HG02938 (cell line): Measurements from ENCODE around the gene MEP1B.
"Not testable (repeated sequence)": the region's sequence is repeated elsewhere in the genome, so short reads cannot be mapped to it uniquely, and the experiment has no call there.

Experiments used
- ATAC-seq: cut with Tn5 transposase; IDR thresholded peaks from one replicate; pipeline ENCODE4 v1.9.1; 2021; ENCODE audit warnings: mild to moderate bottlenecking, moderate library complexity; ENCODE audit not compliant: unreplicated experiment

The MEP1B gene

DNA sequence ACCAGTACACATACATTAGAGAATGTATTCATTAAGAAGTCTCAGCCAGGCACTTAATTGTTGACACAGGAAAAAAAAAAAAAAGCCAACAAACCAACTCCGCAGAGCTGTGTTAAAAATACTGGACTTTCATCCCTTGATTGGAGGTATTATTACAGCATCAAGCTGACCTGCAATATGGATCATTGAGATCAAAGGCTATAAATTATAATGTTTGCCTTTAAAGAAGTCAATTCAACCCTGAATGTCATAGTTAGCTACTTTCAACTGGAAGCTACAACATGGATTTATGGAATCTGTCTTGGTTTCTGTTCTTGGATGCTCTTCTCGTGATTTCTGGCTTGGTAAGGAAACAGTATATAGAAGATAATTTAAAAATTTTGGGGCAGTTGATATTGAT lies at the start of gene MEP1B:
TSS of gene MEP1B (plus strand) at position 250 of the 400 bp plus-strand sequence. CDS start at position 282, 32 bp downstream.
- no peak for ATAC-seq

- no peak for ATAC-seq
These were observed 41.5 kb upstream of the MEP1B start for GRCh38 chr18:32148185-32148870.

- ATAC-seq: peak; percentile 97
These were observed 37.0 kb upstream of the MEP1B start for GRCh38 chr18:32152705-32153448.

DNA sequence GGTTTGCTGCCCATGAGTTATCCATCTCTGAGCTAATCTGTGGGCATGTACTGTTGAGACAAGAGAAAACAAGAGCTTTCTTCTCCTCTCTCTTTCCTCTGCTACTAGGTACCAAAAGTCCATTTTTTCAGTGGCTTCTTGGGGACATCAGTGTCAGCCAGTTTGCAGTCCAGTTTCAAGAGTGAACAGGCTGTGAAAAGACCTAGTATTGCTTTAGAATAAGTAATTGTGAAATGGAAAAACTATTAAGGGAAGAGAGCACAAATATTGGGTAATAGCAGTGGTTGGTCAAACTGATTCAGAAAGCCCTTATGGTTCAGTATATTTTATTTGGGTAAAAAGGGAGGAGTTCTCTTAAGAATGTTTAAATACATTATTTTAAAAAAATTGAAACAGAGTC lies 33.0 kb upstream of the MEP1B start:
- ATAC-seq: no peak

DNA sequence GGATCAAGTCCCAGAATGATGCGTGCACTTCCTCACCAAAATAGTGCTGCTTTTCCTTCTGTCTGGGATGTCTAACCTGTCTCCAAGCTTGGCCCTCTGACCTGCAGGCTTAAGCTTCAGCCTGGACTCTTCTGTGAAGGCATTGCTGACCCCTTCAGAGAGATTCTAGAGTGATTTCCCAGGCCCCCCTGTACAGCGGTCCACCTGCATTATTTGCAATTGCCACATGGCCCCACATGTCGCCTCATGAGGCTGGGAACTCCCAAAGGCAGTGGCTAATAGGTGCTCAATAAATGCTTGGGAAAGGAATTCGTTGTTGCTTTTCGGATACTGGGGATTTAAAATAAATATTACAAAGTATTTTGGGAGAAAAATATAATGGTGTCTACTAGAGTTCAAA lies 32.3 kb upstream of the MEP1B start:
- ATAC-seq: no peak

GRCh38 chr18:32158108-32158624 lies 31.7 kb upstream of the MEP1B start:
- ATAC-seq: peak; percentile 76

DNA sequence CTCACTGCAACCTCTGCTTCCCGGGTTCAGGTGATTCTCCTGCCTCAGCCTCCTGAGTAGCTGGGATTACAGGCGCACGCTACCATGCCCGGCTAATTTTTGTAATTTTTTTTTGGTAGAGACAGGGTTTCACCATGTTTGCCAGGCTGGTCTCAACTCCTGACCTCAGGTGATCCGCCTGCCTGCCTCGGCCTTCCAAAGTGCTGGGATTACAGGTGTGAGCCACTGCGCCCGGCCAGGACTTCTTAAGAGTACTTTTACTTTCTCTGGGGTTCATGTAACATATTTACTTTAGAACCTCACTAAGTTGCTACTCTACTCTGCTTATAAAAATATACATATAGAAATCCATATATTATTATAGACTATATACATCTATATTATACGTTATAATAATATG lies 31.2 kb upstream of the MEP1B start:
- ATAC-seq: not testable (repeated sequence)

GRCh38 chr18:32160547-32160946 lies 29.3 kb upstream of the MEP1B start:
- ATAC-seq: no peak

GRCh38 chr18:32167980-32168730 lies 21.7 kb upstream of the MEP1B start:
- ATAC-seq: no peak

GRCh38 chr18:32173654-32174053 lies 16.2 kb upstream of the MEP1B start:
- no peak for ATAC-seq

- no peak for ATAC-seq
These were observed 15.1 kb upstream of the MEP1B start for GRCh38 chr18:32174719-32175118.

DNA sequence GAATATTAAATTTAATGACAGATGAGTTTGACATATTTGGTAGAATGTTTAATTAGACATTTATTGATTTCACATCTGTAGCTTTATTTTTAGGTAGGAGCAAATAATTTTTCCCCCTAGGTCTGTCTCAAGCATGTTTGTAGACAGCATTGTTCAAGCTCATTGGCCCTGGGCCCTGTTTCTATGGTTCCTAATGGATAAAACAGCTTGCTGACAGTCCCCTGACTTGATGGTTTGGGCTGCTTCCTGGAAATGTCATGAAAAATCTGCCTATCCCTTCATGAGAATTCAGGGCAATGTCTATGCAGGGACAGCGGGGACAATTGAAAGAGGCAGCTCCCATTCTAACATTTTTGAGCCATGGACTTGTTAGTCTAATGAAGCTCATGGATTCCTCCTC lies 14.6 kb upstream of the MEP1B start:
- ATAC-seq: no peak

GRCh38 chr18:32176745-32177144 lies 13.1 kb upstream of the MEP1B start:
- not testable (repeated sequence) for ATAC-seq

DNA sequence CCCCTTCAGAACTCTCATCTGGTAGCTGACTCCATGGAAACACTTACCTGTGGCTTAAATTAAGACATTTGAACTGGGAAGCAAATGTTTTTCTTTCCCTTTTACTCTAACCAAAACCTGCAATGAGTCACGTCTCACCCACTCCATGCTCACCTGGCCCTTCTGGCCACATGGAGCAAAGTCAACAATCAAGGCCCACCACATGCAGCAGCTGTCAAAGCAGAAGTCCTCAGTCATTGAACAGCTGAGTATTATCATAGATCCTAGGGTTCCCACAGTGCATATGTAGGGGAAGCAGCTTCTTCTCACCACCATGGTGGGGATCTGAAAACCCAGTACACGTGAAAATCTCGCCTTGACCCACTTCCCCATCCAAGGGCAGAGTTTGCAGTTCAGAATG lies 12.3 kb upstream of the MEP1B start:
- no peak for ATAC-seq

DNA sequence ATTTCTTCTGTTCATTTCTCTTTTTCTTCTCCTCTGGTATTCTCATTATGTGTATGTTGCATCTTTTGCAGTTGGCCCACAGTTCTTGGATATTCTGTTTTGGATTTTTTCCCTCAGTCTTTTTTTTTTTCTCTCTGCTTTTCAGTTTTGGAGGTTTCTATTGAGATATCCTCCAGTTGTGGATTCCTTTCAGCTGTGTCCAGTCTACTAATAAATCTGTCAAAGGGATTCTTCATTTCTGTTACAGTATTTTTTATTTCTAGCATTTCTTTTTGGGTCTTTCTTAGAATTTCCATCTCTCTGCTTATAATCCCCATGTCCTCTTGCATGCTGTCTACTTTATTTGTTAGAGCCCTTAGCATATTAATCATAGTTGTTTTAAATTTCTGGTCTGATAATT lies 6.3 kb upstream of the MEP1B start:
- no peak for ATAC-seq

- no peak for ATAC-seq
These were observed 370 bp downstream of the MEP1B start for GRCh38 chr18:32190209-32190608.

- ATAC-seq: no peak
These were observed 6.3 kb downstream of the MEP1B start for GRCh38 chr18:32195881-32196815.

- ATAC-seq: no peak
These were observed 10.9 kb downstream of the MEP1B start for GRCh38 chr18:32200766-32201165.

DNA sequence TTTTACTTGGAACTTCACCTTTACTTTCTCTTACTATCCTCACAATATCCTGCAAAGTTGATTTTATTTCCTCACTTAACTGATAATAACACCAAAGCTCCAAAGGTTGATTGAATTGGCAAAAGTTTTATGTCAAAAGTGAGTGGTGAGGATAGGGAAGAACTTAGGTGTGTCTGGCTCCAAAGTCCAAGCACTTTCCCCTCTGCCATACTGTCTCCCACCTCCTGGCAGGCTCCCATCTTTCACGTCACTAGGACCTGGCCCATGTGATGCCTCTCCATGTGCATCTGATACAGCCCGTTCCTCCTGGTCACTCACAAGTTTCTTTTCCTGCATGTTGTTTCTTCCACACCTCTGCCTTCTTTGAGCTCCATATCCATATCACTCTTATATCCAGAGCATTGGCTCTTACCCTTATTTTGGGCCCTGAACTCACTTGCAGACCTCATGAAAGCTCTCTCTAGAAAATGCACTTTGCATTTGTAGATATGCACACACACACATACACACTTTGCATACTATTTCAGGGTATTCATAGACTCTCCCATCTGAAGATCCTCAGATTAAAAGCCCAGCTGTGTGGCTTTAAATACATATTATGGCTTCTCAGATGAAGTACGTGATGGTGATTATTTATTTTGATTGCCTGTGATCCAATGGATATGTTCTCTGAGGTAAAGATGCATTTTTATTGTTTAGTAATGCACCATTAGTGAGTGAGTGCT lies 12.3 kb downstream of the MEP1B start:
- no peak for ATAC-seq

DNA sequence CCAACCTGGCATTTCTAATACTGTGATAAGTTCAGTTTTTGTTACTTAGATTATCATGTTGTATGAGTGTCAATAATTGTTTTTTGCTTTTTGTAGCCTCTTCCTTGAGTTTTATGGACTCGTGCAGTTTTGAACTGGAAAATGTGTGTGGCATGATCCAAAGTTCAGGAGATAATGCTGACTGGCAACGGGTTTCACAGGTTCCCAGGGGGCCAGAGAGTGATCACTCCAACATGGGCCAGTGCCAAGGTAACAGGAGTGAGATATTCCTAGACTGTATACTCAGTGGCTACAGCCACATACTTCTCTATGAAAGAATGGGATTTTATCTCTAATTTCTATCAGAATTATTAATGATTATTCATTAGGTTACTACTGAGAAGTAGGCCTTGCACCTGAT lies 18.2 kb downstream of the MEP1B start:
- ATAC-seq: no peak
